Sigmoid colon (tissue), 4 donors: ENCODE measurements around the gene ZMIZ1.

Experiments used
- CTCF ChIP-seq, 4 experiments: fragments of 450-650 bp in 3 of 4; fragments of 200-600 bp in 1 of 4; IDR thresholded peaks; one replicate each; pipeline ENCODE4 v1.5.1; 2016 to 2019; ENCODE audit warnings: antibody characterized with exemption in 4 of 4, mild to moderate bottlenecking in 3 of 4, moderate library complexity in 2 of 4
- EP300 ChIP-seq, 4 donors: sonication (generic); formaldehyde crosslinking; IDR thresholded peaks; one replicate each; pipeline ENCODE4 v1.6.1; 2017; ENCODE audit warnings: antibody characterized with exemption in 4 of 4
- POLR2AphosphoS5 ChIP-seq, 4 donors: sonication (generic); formaldehyde crosslinking; IDR thresholded peaks; one replicate each; pipeline ENCODE4 v1.6.1; 2017; ENCODE audit warnings: antibody characterized with exemption in 4 of 4

GRCh38 chr10:79354615-79355014, 285.8 kb downstream of the ZMIZ1 start:
- TF ChIP-seq CTCF (IDR thresholded peaks at IDR 0.05) (no peak), POLR2AphosphoS5 (IDR thresholded peaks at IDR 0.05) (no peak), EP300 (IDR thresholded peaks at IDR 0.05) (no peak)
